VCaP (cell line): ENCODE results near the gene IRF2.

Experiments used
- H3K27ac ChIP-seq: fragments of 450-650 bp; 2 replicates; pipeline ENCODE4 v1.5.1; 2017
- CTCF ChIP-seq: fragments of 450-650 bp; conservative IDR thresholded peaks from 2 replicates; pipeline ENCODE4 v1.5.1; 2017; ENCODE audit warnings: mild to moderate bottlenecking, moderate library complexity

IRF2 gene

GRCh38 chr4:184375027-184375426 is 99.3 kb downstream of the IRF2 start:
- no peak overlapping the region for H3K27ac ChIP-seq
- no peak for TF ChIP-seq CTCF

GRCh38 chr4:184373886-184374405 is 100.4 kb downstream of the IRF2 start:
- no peak overlapping the region for H3K27ac ChIP-seq
- TF ChIP-seq CTCF, result no peak

- TF ChIP-seq CTCF, result no peak
- H3K27ac ChIP-seq, result no peak overlapping the region
Measured at GRCh38 chr4:184371390-184371787, 103.0 kb downstream of the IRF2 start.

GRCh38 chr4:184370711-184371389 is 103.5 kb downstream of the IRF2 start:
- H3K27ac ChIP-seq, result no peak overlapping the region
- no peak for TF ChIP-seq CTCF

DNA sequence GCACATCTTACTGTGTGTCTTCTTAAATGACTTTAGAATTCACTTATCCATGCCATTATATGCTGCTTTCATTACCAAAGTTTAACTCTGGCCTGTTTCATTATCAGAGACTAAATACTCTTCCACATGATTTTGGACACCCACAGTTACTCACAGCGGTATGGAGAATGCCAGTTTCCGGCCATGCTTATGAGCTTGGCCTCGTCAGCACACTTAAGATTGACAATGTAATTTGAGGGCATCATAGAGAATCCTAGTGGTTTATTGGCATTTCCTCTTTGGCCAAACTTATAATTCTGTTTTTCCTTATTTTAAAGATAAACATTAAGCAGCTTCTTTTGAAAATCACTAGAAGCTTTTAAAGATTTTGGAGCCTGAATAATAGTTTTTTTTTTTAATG is 104.5 kb downstream of the IRF2 start:
- no peak overlapping the region for H3K27ac ChIP-seq
- no peak for TF ChIP-seq CTCF

DNA sequence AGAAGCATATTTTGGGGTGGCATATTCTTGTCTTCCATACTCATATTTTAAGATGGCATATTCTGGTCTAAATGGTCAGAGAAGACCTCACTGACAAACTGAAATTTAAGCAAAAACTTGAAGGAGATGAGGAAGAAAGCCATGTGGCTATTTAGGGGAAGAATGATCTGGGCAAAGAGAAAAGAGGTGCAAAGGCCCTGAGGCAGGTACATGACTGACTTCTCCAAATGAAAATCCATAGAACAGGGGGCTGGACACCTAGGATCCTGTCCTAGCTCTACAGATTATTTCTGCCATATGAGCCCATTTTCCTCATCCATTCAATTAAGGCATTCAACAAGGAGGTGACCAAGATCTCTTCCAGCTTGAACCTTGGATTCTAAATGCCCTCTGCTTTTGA is 105.6 kb downstream of the IRF2 start:
- no peak for TF ChIP-seq CTCF
- no peak overlapping the region for H3K27ac ChIP-seq

DNA sequence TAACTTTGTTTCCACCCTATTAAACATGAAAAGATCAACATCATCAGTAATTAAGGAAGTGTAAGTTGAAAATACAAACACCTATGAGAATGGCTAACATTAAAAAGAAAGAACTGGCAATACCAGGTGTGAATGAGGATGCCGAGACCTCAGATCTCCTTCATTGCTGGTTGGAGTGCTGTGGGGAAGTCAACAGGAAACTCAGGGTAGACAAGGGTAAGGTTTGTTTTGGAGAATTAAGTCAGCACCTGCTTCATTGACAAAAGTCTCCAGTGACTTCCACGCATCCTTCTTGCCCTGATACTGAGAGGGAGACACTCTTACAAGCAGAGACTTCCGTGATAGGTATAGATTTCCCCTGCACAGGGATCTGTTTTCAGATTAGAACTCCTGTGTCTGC is 106.1 kb downstream of the IRF2 start:
- TF ChIP-seq CTCF, result no peak
- no peak overlapping the region for H3K27ac ChIP-seq
